Stimulated activated CD4-positive, alpha-beta T cell treated with anti-CD3 and anti-CD28 coated beads, Interleukin-12 subunit alpha, Interleukin-12 subunit beta, amount 100 ng/mL, for 4 hours (primary cell): ENCODE measurements around the gene NBEA.
"Not testable (repeated sequence)": the region's sequence is repeated elsewhere in the genome, so short reads cannot be mapped to it uniquely, and the experiment has no call there.

Experiments used
- DNase-seq: peaks from one replicate; pipeline ENCODE4 v3.0.0-alpha.2; 2020

The NBEA gene

GRCh38 chr13:34951528-34951927, 9.5 kb downstream of the NBEA start:
- no peak for DNase-seq

GRCh38 chr13:34959489-34959888, 17.4 kb downstream of the NBEA start:
- DNase-seq = no peak

- no peak for DNase-seq
Observed at GRCh38 chr13:34964558-34964957, 22.5 kb downstream of the NBEA start.

GRCh38 chr13:34967851-34968562, 25.9 kb downstream of the NBEA start:
- DNase-seq = no peak

DNA sequence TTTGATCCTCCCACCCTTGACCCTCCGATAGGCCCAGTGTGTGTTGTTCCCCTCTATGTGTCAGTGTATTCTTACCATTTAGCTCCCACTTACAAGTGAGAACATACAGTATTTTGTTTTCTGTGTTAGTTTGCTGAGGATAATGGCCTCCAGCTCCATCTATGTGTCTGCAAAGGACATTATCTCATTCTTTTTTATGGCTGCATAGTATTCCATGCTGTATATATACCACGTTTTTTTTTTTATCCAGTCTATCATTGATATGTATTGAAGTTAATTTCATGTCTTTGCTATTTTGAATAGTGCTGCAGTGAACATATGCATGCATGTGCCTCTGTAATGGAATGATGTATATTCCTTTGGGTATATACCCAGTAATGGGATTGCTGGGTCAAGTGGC, 27.5 kb downstream of the NBEA start:
- DNase-seq = not testable (repeated sequence)

GRCh38 chr13:34970961-34971360, 28.9 kb downstream of the NBEA start:
- DNase-seq = no peak

GRCh38 chr13:34971473-34971872, 29.4 kb downstream of the NBEA start:
- DNase-seq = no peak

GRCh38 chr13:34985199-34985598, 43.1 kb downstream of the NBEA start:
- not testable (repeated sequence) for DNase-seq

- no peak for DNase-seq
Observed at GRCh38 chr13:34988330-34988791, 46.3 kb downstream of the NBEA start.

GRCh38 chr13:34990399-34991214, 48.5 kb downstream of the NBEA start:
- no peak for DNase-seq

- no peak for DNase-seq
Observed at GRCh38 chr13:34993470-34993869, 51.4 kb downstream of the NBEA start.

GRCh38 chr13:35003734-35004133, 61.7 kb downstream of the NBEA start:
- not testable (repeated sequence) for DNase-seq

- no peak for DNase-seq
Observed at GRCh38 chr13:35005051-35005450, 63.0 kb downstream of the NBEA start.

DNA sequence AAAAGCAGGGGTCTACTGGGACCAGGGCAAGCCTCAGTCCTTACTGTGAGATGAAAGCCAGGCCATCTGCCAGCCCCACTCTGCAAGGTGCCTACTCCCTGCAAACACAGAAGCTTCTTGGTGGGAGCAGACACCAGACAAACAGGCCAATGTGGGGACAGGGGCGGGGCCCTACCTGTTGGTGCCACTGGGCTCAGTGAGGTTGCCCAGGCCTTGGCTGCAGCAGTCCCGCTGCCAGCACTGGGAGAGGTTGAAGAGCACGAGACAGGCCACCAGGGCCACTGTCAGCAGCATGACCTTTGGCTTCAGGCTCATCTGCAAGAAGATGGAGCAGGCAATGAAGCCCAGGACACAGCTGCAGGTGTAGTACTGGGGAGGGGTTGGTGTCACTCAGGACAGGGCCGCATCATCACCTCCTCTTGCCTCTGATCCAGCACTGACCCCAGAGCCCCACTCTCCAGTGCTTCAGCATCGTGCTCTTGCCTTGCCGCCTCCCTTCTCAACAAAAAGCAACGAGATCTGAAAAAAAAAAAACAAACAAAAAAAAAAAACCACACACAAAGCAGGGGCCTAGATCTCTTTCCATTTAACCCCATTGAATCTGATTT, 72.6 kb downstream of the NBEA start:
- DNase-seq = no peak

DNA sequence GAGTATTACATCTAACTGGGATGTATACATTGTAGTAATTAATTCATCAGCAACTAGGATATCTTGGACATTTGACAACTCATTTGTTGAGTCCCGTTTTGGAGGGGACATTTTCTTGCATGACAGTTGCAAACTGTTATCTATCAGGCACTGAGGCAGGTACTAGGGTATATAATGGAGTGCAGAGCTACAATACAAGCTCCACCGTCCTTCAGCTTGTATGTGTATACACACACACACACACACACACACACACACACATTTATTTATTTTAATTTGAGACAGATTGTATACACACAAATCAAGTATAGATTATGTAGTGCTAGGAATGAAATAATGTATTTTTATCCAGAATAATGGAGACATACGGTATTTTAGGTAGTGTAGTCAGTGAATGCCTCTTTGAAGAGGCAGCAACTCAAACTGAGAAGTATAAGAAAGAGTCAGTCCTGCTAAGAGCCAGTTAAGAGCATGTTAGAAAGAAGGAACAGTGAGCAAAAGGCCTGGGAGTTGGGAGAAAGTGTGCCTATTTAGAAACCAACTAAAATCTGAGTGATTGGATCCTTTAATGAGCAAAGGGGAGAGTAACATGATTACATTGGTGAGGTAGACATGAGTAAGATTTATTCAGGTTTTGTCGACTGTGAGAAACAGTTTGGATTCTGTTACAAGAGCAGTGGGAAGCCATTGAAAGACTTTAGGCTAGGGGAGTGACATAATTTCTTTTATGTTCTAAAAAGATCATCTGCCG, 74.5 kb downstream of the NBEA start:
- DNase-seq = no peak

- no peak for DNase-seq
Observed at GRCh38 chr13:35025314-35025713, 83.2 kb downstream of the NBEA start.

DNA sequence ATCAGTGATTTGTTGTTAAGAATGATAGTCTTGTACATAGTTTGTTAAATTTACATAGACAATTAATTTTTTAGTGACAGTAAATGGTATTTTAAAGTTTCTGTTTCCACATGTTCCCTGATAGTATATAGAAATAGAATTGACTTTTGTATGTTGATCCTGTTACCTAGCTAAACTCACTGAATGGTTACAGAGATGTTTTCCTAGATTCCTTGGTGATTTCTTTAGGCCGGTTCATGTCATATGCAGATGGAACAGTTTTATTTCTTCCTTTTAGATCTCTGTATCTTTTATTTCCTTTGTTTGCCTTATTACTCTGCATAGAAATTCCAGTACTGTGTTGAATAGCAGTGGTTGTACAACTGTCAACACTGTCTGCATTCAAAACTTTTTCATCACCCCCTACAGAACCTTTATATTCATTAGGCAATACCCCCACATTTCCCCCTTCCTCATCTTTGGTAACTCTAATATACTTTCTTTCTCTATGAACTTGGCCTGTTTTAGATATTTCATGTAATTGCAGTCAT, 86.3 kb downstream of the NBEA start:
- no peak for DNase-seq

GRCh38 chr13:35039012-35039411, 96.9 kb downstream of the NBEA start:
- no peak for DNase-seq

- DNase-seq = no peak
Observed at GRCh38 chr13:35046587-35046986, 104.5 kb downstream of the NBEA start.

GRCh38 chr13:35055705-35056104, 113.6 kb downstream of the NBEA start:
- no peak for DNase-seq

GRCh38 chr13:35057858-35058257, 115.8 kb downstream of the NBEA start:
- no peak for DNase-seq

DNA sequence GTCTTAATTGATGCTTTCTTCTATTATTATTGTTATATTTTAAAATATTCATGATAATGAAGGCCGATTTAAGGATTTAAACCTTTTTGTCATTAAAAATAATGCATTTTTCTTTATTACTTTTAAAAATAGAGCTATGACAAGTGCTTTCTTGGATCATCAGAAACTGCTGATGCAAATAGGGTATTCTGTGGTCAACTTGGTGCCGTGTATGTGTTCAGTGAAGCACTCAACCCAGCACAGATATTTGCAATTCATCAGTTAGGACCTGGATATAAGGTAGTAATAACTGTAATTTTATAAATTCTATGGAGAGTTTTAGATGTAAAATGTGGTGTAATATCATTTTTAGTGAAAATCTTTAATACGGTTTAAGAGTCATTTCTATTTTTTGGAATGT, 116.5 kb downstream of the NBEA start:
- DNase-seq = not testable (repeated sequence)

DNA sequence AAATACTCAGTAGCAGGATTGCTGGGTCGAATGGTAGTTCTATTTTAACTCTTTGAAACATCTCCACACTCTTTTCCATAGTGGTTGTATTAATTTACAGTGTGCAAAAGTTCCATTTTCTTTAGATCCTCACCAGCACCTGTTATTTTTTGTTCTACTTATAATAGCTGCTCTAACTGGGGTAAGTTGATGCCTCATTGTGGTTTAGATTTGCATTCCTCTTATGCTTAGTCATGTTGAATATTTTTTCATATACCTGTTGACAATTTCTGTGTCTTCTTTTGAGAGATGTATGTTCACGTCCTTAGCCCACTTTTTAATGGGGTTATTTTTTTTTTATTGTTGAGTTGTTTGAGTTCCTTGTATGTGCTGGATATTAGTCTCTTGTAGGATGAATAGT, 144.6 kb downstream of the NBEA start:
- DNase-seq = no peak
